ENCODE data around the gene RIT1.
"Not testable (repeated sequence)": the region's sequence is repeated elsewhere in the genome, so short reads cannot be mapped to it uniquely, and the experiment has no call there.

The RIT1 gene

GRCh38 chr1:155909894-155910293, 1.3 kb downstream of the RIT1 start:
- no peak for TF ChIP-seq CTCF (IDR thresholded peaks at IDR 0.05; ENCODE audit: low read depth, low read length, missing control alignments)
- H3K36me3 ChIP-seq (replicated peaks) = peaks cover 54% of the 10 kb centered on the region
- in situ Hi-C loops (cut with HindIII; ENCODE audit: low pct_ligation_motif_present, low sequenced_read_pairs) = no loop called here
- H3K4me3 ChIP-seq (ENCODE audit: low read depth, low read length) = peak overlapping the region; percentile 76
- no peaks in the 10 kb centered on the region for H3K27me3 ChIP-seq (replicated peaks)
- DNase-seq = peak; percentile 44
- peak overlapping the region; percentile 79 for H3K27ac ChIP-seq

- TF ChIP-seq CTCF (IDR thresholded peaks at IDR 0.05; ENCODE audit: low read depth, low read length, missing control alignments) = no peak
- Histone ChIP-seq H3K36me3 (replicated peaks) (peaks cover 82% of the 10 kb centered on the region), H3K27ac (no peak overlapping the region), H3K4me3 (ENCODE audit: low read depth, low read length) (no peak overlapping the region), H3K27me3 (replicated peaks) (no peaks in the 10 kb centered on the region)
- in situ Hi-C loops (cut with HindIII; ENCODE audit: low pct_ligation_motif_present, low sequenced_read_pairs) = no loop called here
- no peak for DNase-seq
Observed at GRCh38 chr1:155904261-155904660, 6.9 kb downstream of the RIT1 start.

GRCh38 chr1:155900161-155900560, 11.0 kb downstream of the RIT1 start:
- DNase-seq = no peak
- no peak for TF ChIP-seq CTCF (IDR thresholded peaks at IDR 0.05; ENCODE audit: low read depth, low read length, missing control alignments)
- Histone ChIP-seq H3K4me3 (ENCODE audit: low read depth, low read length) (no peak overlapping the region), H3K36me3 (replicated peaks) (peaks cover 73% of the 10 kb centered on the region), H3K27me3 (replicated peaks) (no peaks in the 10 kb centered on the region), H3K27ac (no peak overlapping the region)
- in situ Hi-C loops (cut with HindIII; ENCODE audit: low pct_ligation_motif_present, low sequenced_read_pairs) = no loop called here

GRCh38 chr1:155899683-155900082, 11.5 kb downstream of the RIT1 start:
- H3K27ac ChIP-seq = no peak overlapping the region
- H3K4me3 ChIP-seq (ENCODE audit: low read depth, low read length) = no peak overlapping the region
- no peak for TF ChIP-seq CTCF (IDR thresholded peaks at IDR 0.05; ENCODE audit: low read depth, low read length, missing control alignments)
- peaks cover 68% of the 10 kb centered on the region for H3K36me3 ChIP-seq (replicated peaks)
- no peak for DNase-seq
- no peaks in the 10 kb centered on the region for H3K27me3 ChIP-seq (replicated peaks)
- in situ Hi-C loops (cut with HindIII; ENCODE audit: low pct_ligation_motif_present, low sequenced_read_pairs) = no loop called here

GRCh38 chr1:155898888-155899287, 12.3 kb downstream of the RIT1 start:
- DNase-seq = no peak
- in situ Hi-C loops (cut with HindIII; ENCODE audit: low pct_ligation_motif_present, low sequenced_read_pairs) = no loop called here
- no peak for TF ChIP-seq CTCF (IDR thresholded peaks at IDR 0.05; ENCODE audit: low read depth, low read length, missing control alignments)
- no peak overlapping the region for H3K4me3 ChIP-seq (ENCODE audit: low read depth, low read length)
- H3K36me3 ChIP-seq (replicated peaks) = peaks cover 61% of the 10 kb centered on the region
- no peak overlapping the region for H3K27ac ChIP-seq
- no peaks in the 10 kb centered on the region for H3K27me3 ChIP-seq (replicated peaks)

GRCh38 chr1:155897746-155898145, 13.4 kb downstream of the RIT1 start:
- H3K27ac ChIP-seq = no peak overlapping the region
- H3K4me3 ChIP-seq (ENCODE audit: low read depth, low read length) = no peak overlapping the region
- no peak for TF ChIP-seq CTCF (IDR thresholded peaks at IDR 0.05; ENCODE audit: low read depth, low read length, missing control alignments)
- no peaks in the 10 kb centered on the region for H3K27me3 ChIP-seq (replicated peaks)
- H3K36me3 ChIP-seq (replicated peaks) = peaks cover 49% of the 10 kb centered on the region
- no peak for DNase-seq
- in situ Hi-C loops (cut with HindIII; ENCODE audit: low pct_ligation_motif_present, low sequenced_read_pairs) = no loop called here

- H3K27me3 ChIP-seq (replicated peaks); DNase-seq; in situ Hi-C loops (cut with HindIII; ENCODE audit: low pct_ligation_motif_present, low sequenced_read_pairs); H3K27ac ChIP-seq; H3K4me3 ChIP-seq (ENCODE audit: low read depth, low read length): not testable (repeated sequence)
- peaks cover 42% of the 10 kb centered on the region for H3K36me3 ChIP-seq (replicated peaks)
Observed at GRCh38 chr1:155896476-155896875, 14.7 kb downstream of the RIT1 start.

- H3K36me3 ChIP-seq (replicated peaks) = peaks cover 33% of the 10 kb centered on the region
- H3K4me3 ChIP-seq (ENCODE audit: low read depth, low read length); in situ Hi-C loops (cut with HindIII; ENCODE audit: low pct_ligation_motif_present, low sequenced_read_pairs): not testable (repeated sequence)
Observed at GRCh38 chr1:155895617-155896016, 15.5 kb downstream of the RIT1 start.

More at GRCh38 chr1:155895617-155896016, 15.5 kb downstream of the RIT1 start:
- not testable (repeated sequence) for DNase-seq; H3K27me3 ChIP-seq (replicated peaks); H3K27ac ChIP-seq
